Measurements from ENCODE around the gene APOBEC4. TPM values are rescaled to one million over a fixed set of nuclear protein-coding genes. Genes with fewer than 3 reads are reported as not detected.

The APOBEC4 gene
- total RNA-seq, 6 experiments from 2014 or later = not detected

DNA sequence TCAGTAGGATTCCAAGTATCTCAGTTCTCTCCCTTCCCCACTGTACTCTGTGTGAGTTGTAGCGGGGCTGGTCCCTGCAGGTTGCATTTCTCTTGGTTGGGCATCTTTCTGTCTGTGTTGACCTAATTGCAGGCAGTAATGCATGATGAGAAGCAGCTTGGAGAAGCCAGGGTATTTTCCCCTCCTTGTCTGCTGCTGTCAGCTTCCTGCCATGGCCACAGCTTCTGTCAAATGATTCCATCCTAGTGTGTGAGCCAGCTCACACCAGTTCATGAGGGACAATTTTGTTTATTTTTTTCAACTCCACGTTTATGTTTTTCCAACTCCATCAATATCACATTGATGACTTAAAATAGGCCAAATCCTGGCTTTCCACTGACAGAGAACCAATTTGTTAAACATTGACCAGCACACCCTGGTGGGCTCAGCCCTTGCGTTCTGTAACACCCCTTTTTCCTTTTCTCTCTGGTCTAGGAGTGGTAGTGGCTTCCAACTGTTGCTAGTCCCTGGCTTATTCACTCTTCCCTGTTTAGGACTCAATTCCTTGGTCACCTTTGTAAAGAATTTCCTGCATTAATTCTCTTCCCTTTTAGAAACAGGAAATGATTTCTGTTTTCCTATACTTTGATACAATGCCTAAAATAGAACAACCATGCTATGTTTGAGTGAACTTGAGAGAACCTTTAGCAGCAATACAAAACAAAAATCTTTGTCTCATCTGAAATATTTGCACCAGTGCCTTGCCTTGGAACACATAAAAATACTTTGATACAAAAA is 44.9 kb upstream of the APOBEC4 start:
- Mint-ChIP-seq H3K4me1 (ENCODE audit: low read depth) (peaks cover 30% of the 10 kb centered on the region), H3K27me3 (ENCODE audit: insufficient read depth) (no peaks in the 10 kb centered on the region; the same call in none of the 2 replicates), H3K36me3 (ENCODE audit: low read depth) (peaks cover 9% of the 10 kb centered on the region; the same call in 1 of the 2 replicates), H3K9me3 (no peaks in the 10 kb centered on the region), H3K4me3 (no peak overlapping the region), H3K27ac (no peak overlapping the region)
- DNase-seq = no peak
- TF ChIP-seq CTCF (IDR thresholded peaks at IDR 0.05) = no peak

- H3K4me1 Mint-ChIP-seq (ENCODE audit: low read depth) = peaks cover 23% of the 10 kb centered on the region
- no peak overlapping the region for H3K4me3 Mint-ChIP-seq
- no peaks in the 10 kb centered on the region for H3K9me3 Mint-ChIP-seq
- no peak for TF ChIP-seq CTCF (IDR thresholded peaks at IDR 0.05)
- H3K36me3 Mint-ChIP-seq (ENCODE audit: low read depth) = peaks cover 4% of the 10 kb centered on the region; the same call in 1 of the 2 replicates
- no peak for DNase-seq
- H3K27ac Mint-ChIP-seq = no peak overlapping the region
- H3K27me3 Mint-ChIP-seq (ENCODE audit: insufficient read depth) = no peaks in the 10 kb centered on the region; the same call in none of the 2 replicates
Observed at GRCh38 chr1:183696981-183697380, 43.9 kb upstream of the APOBEC4 start.

GRCh38 chr1:183694755-183695154 is 41.6 kb upstream of the APOBEC4 start:
- Mint-ChIP-seq H3K27me3 (ENCODE audit: insufficient read depth) (no peaks in the 10 kb centered on the region; the same call in none of the 2 replicates), H3K27ac (no peak overlapping the region), H3K36me3 (ENCODE audit: low read depth) (no peaks in the 10 kb centered on the region), H3K9me3 (no peaks in the 10 kb centered on the region), H3K4me1 (ENCODE audit: low read depth) (peaks cover 26% of the 10 kb centered on the region), H3K4me3 (no peak overlapping the region)
- TF ChIP-seq CTCF (IDR thresholded peaks at IDR 0.05) = no peak
- no peak for DNase-seq

- no peak for DNase-seq
Observed at GRCh38 chr1:183694066-183694465, 41.0 kb upstream of the APOBEC4 start.

GRCh38 chr1:183693521-183693920 is 40.4 kb upstream of the APOBEC4 start:
- Mint-ChIP-seq H3K9me3 (no peaks in the 10 kb centered on the region), H3K27ac (no peak overlapping the region), H3K4me3 (no peak overlapping the region), H3K4me1 (ENCODE audit: low read depth) (peaks cover 17% of the 10 kb centered on the region), H3K36me3 (ENCODE audit: low read depth) (no peaks in the 10 kb centered on the region), H3K27me3 (ENCODE audit: insufficient read depth) (no peaks in the 10 kb centered on the region; the same call in none of the 2 replicates)
- no peak for TF ChIP-seq CTCF (IDR thresholded peaks at IDR 0.05)
- no peak for DNase-seq

More at GRCh38 chr1:183694066-183694465, 41.0 kb upstream of the APOBEC4 start:
- no peak for TF ChIP-seq CTCF (IDR thresholded peaks at IDR 0.05)
- H3K36me3 Mint-ChIP-seq (ENCODE audit: low read depth) = no peaks in the 10 kb centered on the region
- H3K4me1 Mint-ChIP-seq (ENCODE audit: low read depth) = peaks cover 22% of the 10 kb centered on the region
- H3K27ac Mint-ChIP-seq = no peak overlapping the region
- no peaks in the 10 kb centered on the region for H3K9me3 Mint-ChIP-seq
- H3K27me3 Mint-ChIP-seq (ENCODE audit: insufficient read depth) = no peaks in the 10 kb centered on the region; the same call in none of the 2 replicates
- no peak overlapping the region for H3K4me3 Mint-ChIP-seq

All from HFFc6 (cell line).